Effector memory CD4-positive, alpha-beta T cell (primary cell): ENCODE results near the gene IFNAR2.
"Not testable (repeated sequence)": the region's sequence is repeated elsewhere in the genome, so short reads cannot be mapped to it uniquely, and the experiment has no call there.

Experiments used
- DNase-seq, 3 donors: peaks; one replicate each; pipeline ENCODE4 v3.0.0-alpha.2; 2020
- H3K27ac ChIP-seq: 2 replicates; pipeline ENCODE4 v1.7.0; 2013; ENCODE audit warnings: mild to moderate bottlenecking, low read length, moderate library complexity; ENCODE audit not compliant: insufficient read depth, poor library complexity, severe bottlenecking
- H3K27me3 ChIP-seq: replicated peaks from 2 replicates; pipeline ENCODE4 v1.7.0; 2013; ENCODE audit warnings: mild to moderate bottlenecking, low read length; ENCODE audit not compliant: insufficient read depth, control insufficient read depth, poor library complexity, severe bottlenecking
- H3K36me3 ChIP-seq: 2 replicates; pipeline ENCODE4 v1.7.0; 2013; ENCODE audit warnings: mild to moderate bottlenecking, low read length, moderate library complexity; ENCODE audit not compliant: control insufficient read depth, insufficient read depth
- H3K4me1 ChIP-seq: 2 replicates; pipeline ENCODE4 v1.7.0; 2013; ENCODE audit warnings: low read length, mild to moderate bottlenecking; ENCODE audit not compliant: control insufficient read depth, insufficient read depth, poor library complexity, severe bottlenecking
- H3K4me3 ChIP-seq: 2 replicates; pipeline ENCODE4 v1.7.0; 2013; ENCODE audit warnings: low read length, low read depth, mild to moderate bottlenecking; ENCODE audit not compliant: insufficient read depth, poor library complexity, severe bottlenecking
- H3K9me3 ChIP-seq: 2 replicates; pipeline ENCODE4 v1.7.0; 2013; ENCODE audit warnings: mild to moderate bottlenecking, low read length, moderate library complexity; ENCODE audit not compliant: control insufficient read depth

The IFNAR2 gene

DNA sequence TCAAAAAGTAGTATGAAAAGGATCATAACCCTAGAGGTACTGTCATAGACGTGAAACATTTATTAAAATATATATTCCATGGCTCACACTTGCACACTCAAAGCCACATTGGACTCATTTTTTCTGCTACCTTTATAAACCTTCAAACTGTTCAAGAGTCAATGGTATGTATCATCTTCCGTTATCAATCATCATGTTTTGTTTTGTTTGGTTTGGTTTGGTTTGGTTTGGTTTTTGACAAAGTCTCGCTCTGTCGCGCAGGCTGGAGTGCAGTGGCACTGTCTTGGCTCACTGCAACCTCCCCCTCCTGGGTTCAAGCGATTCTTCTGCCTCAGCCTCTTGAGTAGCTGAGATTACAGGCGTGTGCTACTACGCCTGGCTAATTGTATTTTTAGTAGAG lies 1.8 kb downstream of the IFNAR2 start:
- Histone ChIP-seq H3K9me3 (no peaks in the 10 kb centered on the region), H3K4me1 (peaks cover 24% of the 10 kb centered on the region), H3K27me3 (no peaks in the 10 kb centered on the region), H3K36me3 (no peaks in the 10 kb centered on the region), H3K4me3 (peak overlapping the region; percentile 98), H3K27ac (peak overlapping the region; percentile 91)
- no peak for DNase-seq

DNA sequence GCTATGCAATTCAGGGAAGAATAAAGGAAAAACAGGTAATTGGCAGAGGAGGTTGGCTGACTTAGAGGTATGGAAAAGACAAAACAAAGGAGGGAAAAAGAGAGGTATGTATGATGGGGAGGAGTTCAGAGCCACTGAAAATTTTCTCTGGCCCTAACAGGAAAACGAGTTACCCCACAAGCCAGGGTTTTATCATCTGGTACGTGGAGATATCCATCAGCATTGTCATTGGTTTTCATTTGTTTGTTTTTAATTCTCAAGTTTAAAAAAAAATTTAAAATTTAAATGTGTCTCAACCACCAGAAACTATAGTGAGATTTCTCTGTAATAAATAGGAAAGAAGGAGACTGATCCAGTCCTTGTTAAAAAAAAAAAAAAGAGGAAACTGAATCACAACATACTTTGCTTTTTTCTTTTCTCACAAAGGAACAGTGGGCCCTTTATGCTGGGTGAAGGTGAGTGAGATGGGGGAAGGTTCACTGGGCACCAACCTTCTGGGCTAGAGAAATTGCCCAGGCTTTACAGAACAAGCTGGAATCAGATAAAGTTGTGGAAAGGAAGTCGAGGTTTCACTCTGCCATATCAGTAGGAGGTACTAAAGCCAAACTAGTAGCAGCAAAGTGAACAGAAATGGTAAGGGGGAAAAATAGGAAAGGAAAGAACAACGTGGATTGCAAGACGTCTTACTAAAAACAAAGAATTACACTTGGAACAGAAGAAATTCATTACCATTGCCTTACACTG lies 2.7 kb downstream of the IFNAR2 start:
- no peaks in the 10 kb centered on the region for H3K9me3 ChIP-seq
- H3K4me1 ChIP-seq, result peaks cover 31% of the 10 kb centered on the region
- no peak for DNase-seq
- H3K4me3 ChIP-seq, result peak overlapping the region; percentile 98
- no peaks in the 10 kb centered on the region for H3K36me3 ChIP-seq
- peak overlapping the region; percentile 91 for H3K27ac ChIP-seq
- no peaks in the 10 kb centered on the region for H3K27me3 ChIP-seq

- H3K27ac ChIP-seq, result no peak overlapping the region
- H3K27me3 ChIP-seq, result no peaks in the 10 kb centered on the region
- H3K9me3 ChIP-seq, result no peaks in the 10 kb centered on the region
- H3K4me3 ChIP-seq, result no peak overlapping the region
- H3K4me1 ChIP-seq, result peaks cover 48% of the 10 kb centered on the region
- no peak for DNase-seq
- H3K36me3 ChIP-seq, result no peaks in the 10 kb centered on the region
Observed at GRCh38 chr21:33234635-33235520, 5.1 kb downstream of the IFNAR2 start.

GRCh38 chr21:33236013-33236686 lies 6.4 kb downstream of the IFNAR2 start:
- no peak for DNase-seq
- H3K9me3 ChIP-seq, result no peaks in the 10 kb centered on the region
- H3K36me3 ChIP-seq, result no peaks in the 10 kb centered on the region
- no peaks in the 10 kb centered on the region for H3K27me3 ChIP-seq
- H3K27ac ChIP-seq, result peak overlapping the region; percentile 66
- H3K4me1 ChIP-seq, result peaks cover 50% of the 10 kb centered on the region
- no peak overlapping the region for H3K4me3 ChIP-seq

GRCh38 chr21:33236766-33237165 lies 7.0 kb downstream of the IFNAR2 start:
- H3K9me3 ChIP-seq, result no peaks in the 10 kb centered on the region
- H3K4me1 ChIP-seq, result peaks cover 56% of the 10 kb centered on the region
- H3K27ac ChIP-seq, result peak overlapping the region; percentile 66
- no peaks in the 10 kb centered on the region for H3K36me3 ChIP-seq
- H3K27me3 ChIP-seq, result no peaks in the 10 kb centered on the region
- DNase-seq, result no peak
- no peak overlapping the region for H3K4me3 ChIP-seq

DNA sequence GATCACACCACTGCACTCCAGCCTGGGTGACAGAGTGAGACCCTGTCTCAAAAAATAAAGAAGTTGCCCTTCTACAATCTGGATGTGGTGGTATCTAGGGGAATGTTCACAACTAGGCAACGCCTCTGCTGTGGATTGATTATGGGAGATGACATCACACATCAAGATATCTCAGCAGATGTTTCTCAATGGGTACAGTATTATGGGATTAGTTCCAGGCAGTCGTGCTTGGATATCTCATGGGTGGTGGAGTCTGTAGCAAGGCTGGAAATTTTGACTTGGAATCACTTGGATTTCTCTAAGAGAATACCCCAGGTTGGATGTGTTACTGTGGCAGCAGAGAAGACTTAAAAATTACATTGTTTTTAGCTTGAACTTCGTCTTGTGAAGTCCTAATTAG lies 7.7 kb downstream of the IFNAR2 start:
- no peaks in the 10 kb centered on the region for H3K27me3 ChIP-seq
- H3K4me1 ChIP-seq, result peaks cover 57% of the 10 kb centered on the region
- H3K9me3 ChIP-seq, result no peaks in the 10 kb centered on the region
- no peak overlapping the region for H3K4me3 ChIP-seq
- H3K27ac ChIP-seq, result peak overlapping the region; percentile 66
- H3K36me3 ChIP-seq, result no peaks in the 10 kb centered on the region
- no peak for DNase-seq

GRCh38 chr21:33238146-33238545 lies 8.4 kb downstream of the IFNAR2 start:
- peaks cover 53% of the 10 kb centered on the region for H3K4me1 ChIP-seq
- no peaks in the 10 kb centered on the region for H3K9me3 ChIP-seq
- no peak for DNase-seq
- no peaks in the 10 kb centered on the region for H3K27me3 ChIP-seq
- H3K4me3 ChIP-seq, result no peak overlapping the region
- H3K36me3 ChIP-seq, result no peaks in the 10 kb centered on the region
- H3K27ac ChIP-seq, result peak overlapping the region; percentile 66

GRCh38 chr21:33238565-33239255 lies 9.0 kb downstream of the IFNAR2 start:
- no peaks in the 10 kb centered on the region for H3K27me3 ChIP-seq
- H3K9me3 ChIP-seq, result no peaks in the 10 kb centered on the region
- no peaks in the 10 kb centered on the region for H3K36me3 ChIP-seq
- H3K4me1 ChIP-seq, result peaks cover 58% of the 10 kb centered on the region
- H3K4me3 ChIP-seq, result peak overlapping the region; percentile 17
- peak overlapping the region; percentile 66 for H3K27ac ChIP-seq
- no peak for DNase-seq

DNA sequence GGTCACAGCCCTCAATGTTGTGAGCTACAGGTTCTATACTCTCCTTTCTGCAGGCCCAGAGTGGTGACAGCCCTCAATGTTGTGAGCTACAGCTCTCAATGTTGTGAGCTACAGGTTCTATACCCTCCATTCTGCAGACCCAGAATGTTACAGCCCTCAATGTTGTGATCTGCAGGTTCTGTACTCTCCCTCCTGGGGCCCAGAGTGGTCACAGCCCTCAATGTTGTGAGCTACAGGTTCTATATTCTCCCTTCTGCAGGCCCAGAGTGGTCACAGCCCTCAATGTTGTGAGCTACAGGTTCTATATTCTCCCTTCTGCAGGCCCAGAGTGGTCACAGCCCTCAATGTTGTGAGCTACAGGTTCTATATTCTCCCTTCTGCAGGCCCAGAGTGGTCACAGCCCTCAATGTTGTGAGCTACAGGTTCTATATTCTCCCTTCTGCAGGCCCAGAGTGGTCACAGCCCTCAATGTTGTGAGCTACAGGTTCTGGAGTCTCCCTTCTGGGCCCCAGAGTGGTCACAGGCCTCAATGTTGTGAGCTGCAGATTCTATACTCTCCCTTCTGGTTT lies 9.9 kb downstream of the IFNAR2 start:
- not testable (repeated sequence) for DNase-seq, H3K36me3 ChIP-seq, H3K4me3 ChIP-seq, H3K9me3 ChIP-seq, H3K27me3 ChIP-seq
- Histone ChIP-seq H3K27ac (peak overlapping the region; percentile 51), H3K4me1 (peaks cover 60% of the 10 kb centered on the region)
